ENCODE results near the gene NAV2. TPM values are rescaled to one million over a fixed set of nuclear protein-coding genes. Genes with fewer than 3 reads are reported as not detected.
"Not testable (repeated sequence)": the region's sequence is repeated elsewhere in the genome, so short reads cannot be mapped to it uniquely, and the experiment has no call there.

NAV2 gene
- total RNA-seq, 1 experiment from 2014 or later: 22.7 TPM

GRCh38 chr11:20127671-20128527 is 415.3 kb downstream of the NAV2 start:
- ChIA-PET POLR2A (interaction anchor here (0.6 kb wide), 1 partner anchor 231 kb away, joined by 6 read pairs; no protein-coding TSS in a partner anchor), CTCF (interaction anchor here (1.1 to 2.2 kb wide), 3 partner anchors 48 to 227 kb away, joined by 3 to 19 read pairs (median 4); no protein-coding TSS in a partner anchor)
- H3K27me3 ChIP-seq (ENCODE audit: control insufficient read depth, insufficient read depth, low read length): no peaks in the 10 kb centered on the region
- no peak overlapping the region for H3K4me3 ChIP-seq (ENCODE audit: low read depth in 2 of 2, low read length in 2 of 2)
- ATAC-seq (peak; percentile 88), DNase-seq (ENCODE audit: low read depth, low spot score) (no peak)
- peak; percentile 89 for TF ChIP-seq CTCF (IDR thresholded peaks at IDR 0.05)
- no peak for TF ChIP-seq POLR2AphosphoS5 (IDR thresholded peaks at IDR 0.05; ENCODE audit: low read depth, low read length)
- no peak for TF ChIP-seq TCF7L2 (IDR thresholded peaks at IDR 0.05; ENCODE audit: low read depth, low read length)
- no peak for TF ChIP-seq SIN3A (IDR thresholded peaks at IDR 0.05; ENCODE audit: borderline replicate concordance, insufficient read depth, low read depth, low read length)
- no peaks in the 10 kb centered on the region for H3K36me3 ChIP-seq (ENCODE audit: control insufficient read depth, insufficient read depth, low read length)
- no peaks in the 10 kb centered on the region for H3K9me3 ChIP-seq (ENCODE audit: control insufficient read depth, insufficient read depth, low read depth, low read length)
- H3K27ac ChIP-seq (ENCODE audit: low read length): no peak overlapping the region
- H3K4me1 ChIP-seq (ENCODE audit: control insufficient read depth, insufficient read depth, low read length): no peaks in the 10 kb centered on the region
- in situ Hi-C loops (cut with HindIII; ENCODE audit: low pct_unique_long_range_greater_than_20kb, low sequenced_read_pairs): no loop called here
- BruUV-seq (replicated peaks): no TSS peak
- intact Hi-C loops (cut with micrococcal nuclease; ENCODE audit: unreplicated experiment): loop anchor here (1.0 to 5.0 kb wide), 3 partner anchors 209 to 484 kb away; no protein-coding TSS in a partner anchor

- H3K4me1 ChIP-seq (ENCODE audit: control insufficient read depth, insufficient read depth, low read length); ATAC-seq; H3K4me3 ChIP-seq (ENCODE audit: low read depth in 2 of 2, low read length in 2 of 2); H3K27me3 ChIP-seq (ENCODE audit: control insufficient read depth, insufficient read depth, low read length); H3K36me3 ChIP-seq (ENCODE audit: control insufficient read depth, insufficient read depth, low read length); H3K27ac ChIP-seq (ENCODE audit: low read length); H3K9me3 ChIP-seq (ENCODE audit: control insufficient read depth, insufficient read depth, low read depth, low read length); in situ Hi-C loops (cut with HindIII; ENCODE audit: low pct_unique_long_range_greater_than_20kb, low sequenced_read_pairs); DNase-seq (ENCODE audit: low read depth, low spot score); BruUV-seq (replicated peaks): not testable (repeated sequence)
- peak; percentile 59 for TF ChIP-seq CTCF (IDR thresholded peaks at IDR 0.05)
- CTCF ChIA-PET: interaction anchor here (1.1 to 2.2 kb wide), 3 partner anchors 48 to 226 kb away, joined by 3 to 19 read pairs (median 4); no protein-coding TSS in a partner anchor
- POLR2A ChIA-PET: interaction anchor here (0.6 kb wide), 1 partner anchor 230 kb away, joined by 6 read pairs; no protein-coding TSS in a partner anchor
- intact Hi-C loops (cut with micrococcal nuclease; ENCODE audit: unreplicated experiment): loop anchor here (1.0 to 5.0 kb wide), 3 partner anchors 209 to 484 kb away; no protein-coding TSS in a partner anchor
Observed at GRCh38 chr11:20128528-20128825, 415.8 kb downstream of the NAV2 start.

DNA sequence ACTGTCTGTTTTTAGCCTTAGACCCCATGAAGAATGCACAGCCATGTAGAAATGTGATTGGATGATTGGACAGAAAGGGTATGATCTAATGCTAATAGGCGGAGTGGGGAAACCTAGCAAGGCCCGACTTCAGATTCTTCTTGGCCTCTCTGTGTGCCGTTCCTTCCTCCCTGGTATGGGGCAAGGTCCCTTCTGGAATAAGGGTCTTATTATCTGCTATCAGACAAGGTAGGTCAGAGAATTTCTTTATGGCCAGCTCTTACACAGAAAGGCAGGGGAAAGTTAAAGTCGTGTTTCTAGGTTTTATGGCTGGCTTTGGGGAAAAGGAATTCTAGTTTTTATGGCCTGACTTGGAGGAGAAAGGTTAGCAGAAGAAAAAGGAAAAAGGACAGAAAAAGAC is 417.0 kb downstream of the NAV2 start:
- DNase-seq (ENCODE audit: low read depth, low spot score): no peak
- CTCF ChIA-PET: no interaction called here

More for the DNA sequence above, 417.0 kb downstream of the NAV2 start:
- no peaks in the 10 kb centered on the region for H3K4me1 ChIP-seq (ENCODE audit: control insufficient read depth, insufficient read depth, low read length)
- H3K27ac ChIP-seq (ENCODE audit: low read length): no peak overlapping the region
- no peak overlapping the region for H3K4me3 ChIP-seq (ENCODE audit: low read depth in 2 of 2, low read length in 2 of 2)
- intact Hi-C loops (cut with micrococcal nuclease; ENCODE audit: unreplicated experiment) (loop anchor here (5.0 to 10.0 kb wide), 2 partner anchors 483 to 575 kb away; no protein-coding TSS in a partner anchor), in situ Hi-C loops (cut with HindIII; ENCODE audit: low pct_unique_long_range_greater_than_20kb, low sequenced_read_pairs) (no loop called here)
- no TSS peak for BruUV-seq (replicated peaks)
- H3K27me3 ChIP-seq (ENCODE audit: control insufficient read depth, insufficient read depth, low read length): no peaks in the 10 kb centered on the region
- H3K9me3 ChIP-seq (ENCODE audit: control insufficient read depth, insufficient read depth, low read depth, low read length): no peaks in the 10 kb centered on the region
- POLR2A ChIA-PET: no interaction called here
- H3K36me3 ChIP-seq (ENCODE audit: control insufficient read depth, insufficient read depth, low read length): no peaks in the 10 kb centered on the region
- TF ChIP-seq REST (IDR thresholded peaks at IDR 0.05; ENCODE audit: insufficient read depth in 1 of 2, low read depth in 2 of 2, low read length in 1 of 2) (no peak), TCF7L2 (IDR thresholded peaks at IDR 0.05; ENCODE audit: low read depth, low read length) (no peak), POLR2AphosphoS5 (IDR thresholded peaks at IDR 0.05; ENCODE audit: low read depth, low read length) (no peak), CTCF (IDR thresholded peaks at IDR 0.05) (no peak), SIN3A (IDR thresholded peaks at IDR 0.05; ENCODE audit: borderline replicate concordance, insufficient read depth, low read depth, low read length) (no peak)
- ATAC-seq: no peak
